Common myeloid progenitor, CD34-positive (primary cell): ENCODE measurements around the gene ELMO3.

ENCODE experiments used
- CTCF ChIA-PET: fragments of 350-600 bp; sonication (Branson Sonifier 250); formaldehyde crosslinking; loops from one replicate; lab custom pipeline; 2021; ENCODE audit warnings: antibody characterized with exemption; lab: Charles Lee
- POLR2A ChIA-PET: fragments of 350-600 bp; sonication (Branson Sonifier 250); formaldehyde crosslinking; loops from one replicate; lab custom pipeline; 2021; ENCODE audit warnings: antibody characterized with exemption; lab: Charles Lee
- DNase-seq, 3 donors: peaks; one replicate each; pipeline versions ENCODE4 v3.0.0 to v3.0.0-alpha.2; 2013
- H3K27ac ChIP-seq, 2 experiments: 1 replicate in 1 of 2; 2 replicates in 1 of 2; pipeline ENCODE4 v1.7.0; 2013; ENCODE audit warnings: inconsistent platforms in 2 of 2, low read length in 2 of 2, mild to moderate bottlenecking in 2 of 2, low read depth in 1 of 2, moderate library complexity in 1 of 2; ENCODE audit not compliant: severe bottlenecking in 2 of 2, insufficient read depth in 1 of 2, poor library complexity in 1 of 2
- H3K27me3 ChIP-seq, 5 experiments: replicated peaks in 2 of 5; 1 replicate in 3 of 5; 2 replicates in 2 of 5; pipeline versions ENCODE4 v1.6.1 to v1.7.0; 2013; ENCODE audit warnings: low read length in 4 of 5, mild to moderate bottlenecking in 2 of 5, moderate library complexity in 2 of 5, inconsistent platforms in 1 of 5; ENCODE audit not compliant: insufficient read depth in 5 of 5, control insufficient read depth in 4 of 5
- H3K36me3 ChIP-seq, 4 experiments: 1 replicate in 2 of 4; 2 replicates in 2 of 4; pipeline versions ENCODE4 v1.6.1 to v1.7.0; 2013; ENCODE audit warnings: low read length in 3 of 4, control low read depth in 1 of 4, mild to moderate bottlenecking in 1 of 4; ENCODE audit not compliant: control insufficient read depth in 4 of 4, insufficient read depth in 4 of 4
- H3K4me1 ChIP-seq, 4 experiments: 1 replicate in 3 of 4; 2 replicates in 1 of 4; pipeline versions ENCODE4 v1.6.1 to v1.7.1; 2013; ENCODE audit warnings: low read length in 3 of 4, mild to moderate bottlenecking in 3 of 4, control low read depth in 1 of 4, inconsistent platforms in 1 of 4, moderate library complexity in 1 of 4; ENCODE audit not compliant: control insufficient read depth in 4 of 4, insufficient read depth in 4 of 4; ENCODE audit errors: control extremely low read depth in 1 of 4
- H3K4me3 ChIP-seq, 7 experiments: 1 replicate in 4 of 7; 2 replicates in 3 of 7; pipeline versions ENCODE4 v1.5.1 to v1.7.0; 2013; ENCODE audit warnings: mild to moderate bottlenecking in 7 of 7, low read length in 6 of 7, moderate library complexity in 6 of 7, inconsistent platforms in 2 of 7, low read depth in 2 of 7, control low read depth in 1 of 7; ENCODE audit not compliant: insufficient read depth in 4 of 7, control insufficient read depth in 1 of 7; ENCODE audit errors: extremely low read depth in 1 of 7
- H3K9me3 ChIP-seq, 5 experiments: 1 replicate in 4 of 5; 2 replicates in 1 of 5; pipeline versions ENCODE4 v1.6.1 to v1.7.1; 2013; ENCODE audit warnings: low read length in 4 of 5, mild to moderate bottlenecking in 2 of 5, inconsistent platforms in 1 of 5, low read depth in 1 of 5, moderate library complexity in 1 of 5; ENCODE audit not compliant: control insufficient read depth in 4 of 5, insufficient read depth in 2 of 5; ENCODE audit errors: control extremely low read depth in 1 of 5
- WGBS: methylation state at CpG from one replicate; pipeline ENCODE4 v1.1.5; 2013; ENCODE audit not compliant: insufficient coverage; 5-methylcytosine and 5-hydroxymethylcytosine counted together

ELMO3 gene

GRCh38 chr16:67202426-67202825 lies 3.5 kb downstream of the ELMO3 start:
- ChIA-PET POLR2A (interaction anchor here (1.3 kb wide), 1 partner anchor 15 kb away, joined by 3 read pairs; no protein-coding TSS in a partner anchor), CTCF (interaction anchor here (1.1 to 1.8 kb wide), 4 partner anchors 8 to 46 kb away, joined by 3 to 7 read pairs (median 4); partner anchors contain the start of gene SLC9A5)
- no peaks in the 10 kb centered on the region for H3K27me3 ChIP-seq
- H3K27ac ChIP-seq, result no peak overlapping the region
- no peak overlapping the region for H3K4me3 ChIP-seq
- H3K9me3 ChIP-seq, result no peaks in the 10 kb centered on the region
- WGBS, result 97% methylated on average over 12 of the region's 12 CpGs
- DNase-seq, result no peak
- H3K4me1 ChIP-seq, result peaks cover 0 to 3% (median 0%) of the 10 kb centered on the region in 4 experiments
- H3K36me3 ChIP-seq, result peaks cover 6 to 63% (median 36%) of the 10 kb centered on the region in 4 experiments

- DNase-seq, result peak in 1 of 3 donors; percentile 40
- Histone ChIP-seq H3K27me3 (no peaks in the 10 kb centered on the region), H3K36me3 (peaks cover 3 to 57% (median 32%) of the 10 kb centered on the region in 4 experiments), H3K9me3 (no peaks in the 10 kb centered on the region), H3K4me1 (peaks cover 0 to under 1% (median 0%) of the 10 kb centered on the region in 4 experiments), H3K27ac (no peak overlapping the region), H3K4me3 (no peak overlapping the region)
- WGBS, result 93% methylated on average over 18 of the region's 23 CpGs
- ChIA-PET POLR2A (interaction anchor here (1.3 kb wide), 1 partner anchor 14 kb away, joined by 3 read pairs; no protein-coding TSS in a partner anchor), CTCF (interaction anchor here (0.5 to 4.0 kb wide), 5 partner anchors 8 to 610 kb away, joined by 3 to 17 read pairs (median 6); partner anchors contain the start of gene E2F4)
Measured at GRCh38 chr16:67202956-67203493, 4.1 kb downstream of the ELMO3 start.

- no peaks in the 10 kb centered on the region for H3K27me3 ChIP-seq
- peaks cover 2 to 52% (median 30%) of the 10 kb centered on the region in 4 experiments for H3K36me3 ChIP-seq
- ChIA-PET CTCF (interaction anchor here (1.2 to 4.0 kb wide), 2 partner anchors 10 kb away, joined by 5 to 17 read pairs; partner anchors contain the start of gene E2F4), POLR2A (interaction anchor here (0.5 kb wide), 1 partner anchor 641 kb away, joined by 3 read pairs; no protein-coding TSS in a partner anchor)
- no peak overlapping the region for H3K4me3 ChIP-seq
- WGBS, result 69% methylated on average over 4 of the region's 4 CpGs
- no peaks in the 10 kb centered on the region for H3K9me3 ChIP-seq
- DNase-seq, result no peak
- no peaks in the 10 kb centered on the region for H3K4me1 ChIP-seq
- no peak overlapping the region for H3K27ac ChIP-seq
Measured at GRCh38 chr16:67204076-67204475, 5.1 kb downstream of the ELMO3 start.

GRCh38 chr16:67206129-67206837 lies 7.4 kb downstream of the ELMO3 start:
- no peak overlapping the region for H3K27ac ChIP-seq
- peaks cover 2 to 42% (median 28%) of the 10 kb centered on the region in 4 experiments for H3K36me3 ChIP-seq
- H3K4me3 ChIP-seq, result no peak overlapping the region
- POLR2A ChIA-PET, result no interaction called here
- H3K27me3 ChIP-seq, result no peaks in the 10 kb centered on the region
- no peak for DNase-seq
- WGBS, result 99% methylated on average over 8 of the region's 8 CpGs
- H3K9me3 ChIP-seq, result no peaks in the 10 kb centered on the region
- CTCF ChIA-PET, result interaction anchor here (1.0 to 4.0 kb wide), 2 partner anchors 12 to 21 kb away, joined by 3 to 17 read pairs; partner anchors contain the start of gene E2F4
- H3K4me1 ChIP-seq, result no peaks in the 10 kb centered on the region

- no peak for DNase-seq
- H3K4me1 ChIP-seq, result no peaks in the 10 kb centered on the region
- H3K36me3 ChIP-seq, result peaks cover 2 to 37% (median 25%) of the 10 kb centered on the region in 4 experiments
- 100% methylated on average over 3 of the region's 3 CpGs for WGBS
- H3K9me3 ChIP-seq, result no peaks in the 10 kb centered on the region
- ChIA-PET CTCF (interaction anchor here (1.0 to 4.0 kb wide), 2 partner anchors 13 to 21 kb away, joined by 3 to 17 read pairs; partner anchors contain the start of gene E2F4), POLR2A (no interaction called here)
- H3K27me3 ChIP-seq, result no peaks in the 10 kb centered on the region
- H3K27ac ChIP-seq, result no peak overlapping the region
- no peak overlapping the region for H3K4me3 ChIP-seq
Measured at GRCh38 chr16:67206838-67207248, 7.9 kb downstream of the ELMO3 start.

- H3K9me3 ChIP-seq, result no peaks in the 10 kb centered on the region
- POLR2A ChIA-PET, result no interaction called here
- no peaks in the 10 kb centered on the region for H3K4me1 ChIP-seq
- no peak overlapping the region for H3K4me3 ChIP-seq
- WGBS, result 98% methylated on average over 17 of the region's 21 CpGs
- CTCF ChIA-PET, result interaction anchor here (2.4 kb wide), 1 partner anchor 9 kb away, joined by 12 read pairs; the partner anchor contains the start of gene ELMO3
- no peaks in the 10 kb centered on the region for H3K27me3 ChIP-seq
- H3K27ac ChIP-seq, result no peak overlapping the region
- peaks cover 0 to 30% (median 20%) of the 10 kb centered on the region in 4 experiments for H3K36me3 ChIP-seq
- DNase-seq, result no peak
Measured at GRCh38 chr16:67207249-67208091, 8.5 kb downstream of the ELMO3 start.
